HuH-7 (cell line): ENCODE data around the gene DUSP1.

Experiments used
- DNase-seq: peaks from one replicate; pipeline ENCODE4 v3.0.0; 2011; ENCODE audit warnings: low spot score

The DUSP1 gene

DNA sequence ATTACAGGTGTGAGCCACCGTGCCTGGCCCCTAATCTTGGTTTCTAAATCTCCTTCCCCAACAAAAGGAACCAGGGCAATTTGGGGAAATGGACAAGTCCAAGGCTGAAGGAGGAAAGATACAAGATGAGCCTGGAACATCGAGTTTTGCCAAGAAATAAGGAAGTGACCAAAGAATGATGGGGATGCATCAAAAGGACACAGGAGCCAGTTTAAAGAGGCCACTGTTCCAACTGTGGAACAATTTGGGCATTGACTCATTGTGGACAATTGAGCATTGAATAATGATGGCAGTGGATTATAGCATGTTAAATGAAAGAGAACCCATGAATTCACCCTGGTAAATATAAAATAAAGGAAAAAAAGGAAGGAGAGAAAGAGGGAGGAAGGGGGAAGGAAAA is 47.5 kb downstream of the DUSP1 start:
- DNase-seq, result no peak

DNA sequence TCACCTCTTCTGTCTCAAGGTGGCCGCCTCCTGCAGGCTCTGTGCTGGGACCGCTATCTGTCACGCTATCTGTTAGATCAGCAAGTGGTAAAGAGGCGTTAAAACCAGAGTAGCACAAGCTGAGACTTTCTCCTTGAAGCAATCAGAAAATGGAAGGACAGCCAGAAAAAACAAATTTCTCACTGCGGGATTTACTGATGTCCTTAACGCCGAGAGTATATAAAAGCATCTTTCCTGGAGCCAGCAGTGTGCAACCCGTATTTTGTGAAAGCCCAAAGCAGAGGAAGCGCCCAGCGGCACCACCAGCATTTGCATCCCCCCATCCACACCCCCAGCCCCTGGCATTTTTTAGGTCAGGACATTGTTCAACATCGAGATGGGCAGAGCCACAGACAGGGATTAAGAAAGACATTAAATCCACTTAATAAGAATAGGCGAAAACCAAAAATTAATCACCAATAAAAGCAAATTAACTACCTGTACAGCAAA is 48.6 kb downstream of the DUSP1 start:
- DNase-seq, result no peak

DNA sequence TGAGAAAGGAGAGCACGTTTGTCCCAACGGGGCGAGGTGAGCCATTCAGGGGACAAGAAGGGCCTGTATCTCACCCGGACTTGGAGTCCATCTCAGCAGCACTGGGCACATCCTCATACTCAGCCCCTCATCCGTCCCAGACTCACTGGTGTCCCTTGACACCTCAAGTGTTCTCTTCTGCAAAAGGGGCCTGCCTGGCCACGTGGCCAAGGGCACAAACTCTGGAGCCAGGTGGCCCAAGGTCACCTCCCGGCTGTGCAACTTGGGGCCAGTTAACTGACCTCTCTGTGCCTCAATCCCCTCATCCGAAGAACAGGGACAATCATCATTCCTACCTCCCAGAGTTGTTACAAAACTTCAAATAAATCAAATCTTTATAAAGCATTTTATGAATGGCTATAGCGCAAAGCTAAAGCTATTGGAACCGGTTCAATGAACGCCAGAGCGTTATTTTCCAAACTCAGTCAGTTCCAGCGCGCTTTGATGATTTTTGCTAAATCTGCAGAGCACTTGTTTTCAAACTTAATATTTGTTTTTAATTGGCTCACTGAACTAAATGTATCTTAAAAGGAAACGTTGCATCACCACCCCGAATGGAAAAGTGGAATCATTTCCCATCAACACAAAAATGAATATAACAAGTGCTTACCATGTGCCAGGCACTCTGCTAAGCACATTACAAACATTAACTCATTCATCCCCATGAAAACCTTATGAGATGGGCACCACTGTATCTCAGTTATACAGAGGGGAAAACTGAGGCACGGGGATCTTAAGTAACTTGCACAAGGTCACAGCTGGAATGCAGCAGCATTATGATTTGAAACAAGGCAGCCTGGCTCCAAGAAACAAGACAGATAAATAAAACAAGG is 49.3 kb downstream of the DUSP1 start:
- DNase-seq, result no peak

DNA sequence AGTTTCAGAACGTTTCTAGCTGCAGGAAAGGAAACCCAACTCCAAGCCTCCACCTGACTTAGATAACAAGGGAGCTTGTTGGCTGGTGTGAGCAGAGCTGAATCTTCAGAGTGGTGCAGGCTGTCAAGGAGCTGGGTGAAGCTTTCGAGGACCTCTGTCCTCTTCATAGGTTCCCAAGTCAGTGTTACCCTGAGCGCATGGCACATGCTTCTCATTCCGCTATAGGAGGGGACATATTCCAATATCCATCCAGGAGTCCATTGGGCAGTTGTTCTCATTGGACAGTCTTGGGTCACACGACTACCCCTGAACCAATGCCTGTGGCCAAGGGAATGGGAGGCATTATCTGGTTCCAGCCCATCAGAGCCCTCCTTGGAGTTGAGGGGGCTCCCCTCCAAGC is 50.3 kb downstream of the DUSP1 start:
- no peak for DNase-seq

DNA sequence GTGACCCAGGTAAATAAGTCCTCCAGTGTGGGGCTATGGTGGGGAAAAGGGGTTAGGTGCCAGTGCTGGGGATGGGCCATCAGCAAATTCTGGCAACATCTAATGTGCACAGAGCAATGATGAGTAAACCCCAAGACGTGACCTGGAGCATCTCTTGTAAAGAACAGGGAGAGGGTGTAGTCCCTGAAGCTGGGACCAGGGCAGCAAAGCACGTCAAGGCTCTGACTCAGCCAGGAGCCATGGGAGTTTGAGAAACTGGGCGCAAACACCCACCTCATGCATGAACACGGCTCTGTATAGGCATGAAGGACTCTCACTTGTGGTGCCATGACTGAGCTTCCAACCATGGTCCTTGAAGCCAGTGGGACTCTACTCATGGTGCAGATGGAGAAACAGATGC is 51.8 kb downstream of the DUSP1 start:
- DNase-seq, result no peak

DNA sequence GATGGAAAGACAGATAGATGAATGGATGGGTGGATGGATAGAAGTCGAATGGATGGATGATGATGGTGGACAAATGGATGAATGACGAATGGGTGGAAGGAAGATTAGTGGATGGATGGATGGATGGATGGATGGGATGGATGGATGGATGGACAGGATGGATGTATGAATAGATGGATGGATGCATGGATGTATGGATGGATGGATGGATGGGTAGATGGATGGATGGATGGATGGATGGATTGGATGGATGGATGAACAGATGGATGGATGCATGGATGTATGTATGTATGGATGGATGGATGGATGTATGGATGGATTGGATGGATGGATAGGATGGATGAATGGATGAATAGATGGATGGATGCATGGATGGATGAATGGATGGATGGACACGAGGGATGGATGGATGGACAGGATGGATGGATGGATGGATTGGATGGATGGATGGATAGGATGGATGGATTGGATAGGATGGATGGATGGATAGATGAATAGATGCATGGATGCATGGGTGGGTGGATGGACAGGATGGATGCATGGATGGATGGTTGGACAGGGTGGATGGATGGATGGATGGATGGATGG is 52.4 kb downstream of the DUSP1 start:
- no peak for DNase-seq
